SK-N-SH treated with all-trans-retinoic acid at 6 μM for 48 hours (cell line): ENCODE data around the gene INS.

ENCODE experiments used
- ATAC-seq: fragments of 200-7000 bp; cut with Tn5 transposase; 3 replicates; pipeline ENCODE4 v1.9.1; 2020; ENCODE audit warnings: mild to moderate bottlenecking, moderate library complexity
- ARNTL ChIP-seq: fragments of 450-650 bp; formaldehyde crosslinking; IDR thresholded peaks from 2 replicates; pipeline ENCODE4 v1.5.0; 2020; ENCODE audit warnings: low read depth, mild to moderate bottlenecking, moderate library complexity, borderline replicate concordance
- BACH2 ChIP-seq: fragments of 250-450 bp; sonication (Bioruptor Pico); IDR thresholded peaks from 2 replicates; pipeline ENCODE4 v1.9.0; 2021; ENCODE audit warnings: mild to moderate bottlenecking, borderline replicate concordance
- ESRRG ChIP-seq: fragments of 250-450 bp; sonication (Bioruptor Pico); IDR thresholded peaks from 2 replicates; pipeline ENCODE4 v1.6.1; 2021; ENCODE audit warnings: mild to moderate bottlenecking
- GLIS3 ChIP-seq: fragments of 250-450 bp; sonication (Bioruptor Pico); IDR thresholded peaks from 2 replicates; pipeline ENCODE4 v1.5.0; 2020; ENCODE audit warnings: mild to moderate bottlenecking, moderate library complexity
- ISL1 ChIP-seq: fragments of 250-450 bp; sonication (Bioruptor Pico); IDR thresholded peaks from 2 replicates; pipeline ENCODE4 v2.1.2; 2022; ENCODE audit warnings: mild to moderate bottlenecking, moderate library complexity
- RARB ChIP-seq: fragments of 250-450 bp; sonication (Bioruptor Pico); IDR thresholded peaks from 2 replicates; pipeline ENCODE4 v1.8.0; 2021; ENCODE audit warnings: mild to moderate bottlenecking, moderate library complexity
- SNAI2 ChIP-seq: fragments of 250-450 bp; sonication (Bioruptor Pico); IDR thresholded peaks from 2 replicates; pipeline ENCODE4 v1.5.0; 2020; ENCODE audit warnings: mild to moderate bottlenecking, moderate library complexity
- TCF4 ChIP-seq: fragments of 250-450 bp; sonication (Bioruptor Pico); IDR thresholded peaks from 2 replicates; pipeline ENCODE4 v1.8.0; 2021; ENCODE audit warnings: mild to moderate bottlenecking, moderate library complexity, borderline replicate concordance
- TOX ChIP-seq: fragments of 250-450 bp; sonication (Bioruptor Pico); IDR thresholded peaks from 2 replicates; pipeline ENCODE4 v1.8.0; 2021; ENCODE audit warnings: mild to moderate bottlenecking, moderate library complexity, borderline replicate concordance
- ZC3H10 ChIP-seq: fragments of 250-450 bp; sonication (Bioruptor Pico); IDR thresholded peaks from 2 replicates; pipeline ENCODE4 v1.5.1; 2021; ENCODE audit warnings: mild to moderate bottlenecking, moderate library complexity
- ZFP3 ChIP-seq: fragments of 250-450 bp; sonication (Bioruptor Pico); IDR thresholded peaks from 2 replicates; pipeline ENCODE4 v1.5.0; 2020; ENCODE audit warnings: mild to moderate bottlenecking, moderate library complexity
- ZFP30 ChIP-seq: fragments of 450-650 bp; formaldehyde crosslinking; IDR thresholded peaks from 2 replicates; pipeline ENCODE4 v1.5.0; 2022; ENCODE audit warnings: mild to moderate bottlenecking, moderate library complexity
- ZNF565 ChIP-seq: fragments of 450-650 bp; formaldehyde crosslinking; conservative IDR thresholded peaks from 2 replicates; pipeline ENCODE4 v1.5.0; 2020; ENCODE audit warnings: low read depth, mild to moderate bottlenecking, moderate library complexity
- TF ChIP-seq, protein P1 (sequence below): fragments of 250-450 bp; sonication (Bioruptor Pico); IDR thresholded peaks from 2 replicates; pipeline ENCODE4 v1.8.0; 2021; ENCODE audit warnings: low read depth, mild to moderate bottlenecking, moderate library complexity, borderline replicate concordance
- TF ChIP-seq, protein P2 (sequence below): fragments of 250-450 bp; sonication (Bioruptor Pico); IDR thresholded peaks from 2 replicates; pipeline ENCODE4 v1.5.1; 2020; ENCODE audit warnings: low read depth, mild to moderate bottlenecking, moderate library complexity
- TF ChIP-seq, protein P3 (sequence below): fragments of 250-450 bp; sonication (Bioruptor Pico); IDR thresholded peaks from 2 replicates; pipeline ENCODE4 v1.8.0; 2020; ENCODE audit warnings: mild to moderate bottlenecking, moderate library complexity, borderline replicate concordance
- TF ChIP-seq, protein P4 (sequence below): fragments of 250-450 bp; sonication (Bioruptor Pico); IDR thresholded peaks from 2 replicates; pipeline ENCODE4 v1.5.1; 2021; ENCODE audit warnings: mild to moderate bottlenecking, moderate library complexity

Gene INS

DNA sequence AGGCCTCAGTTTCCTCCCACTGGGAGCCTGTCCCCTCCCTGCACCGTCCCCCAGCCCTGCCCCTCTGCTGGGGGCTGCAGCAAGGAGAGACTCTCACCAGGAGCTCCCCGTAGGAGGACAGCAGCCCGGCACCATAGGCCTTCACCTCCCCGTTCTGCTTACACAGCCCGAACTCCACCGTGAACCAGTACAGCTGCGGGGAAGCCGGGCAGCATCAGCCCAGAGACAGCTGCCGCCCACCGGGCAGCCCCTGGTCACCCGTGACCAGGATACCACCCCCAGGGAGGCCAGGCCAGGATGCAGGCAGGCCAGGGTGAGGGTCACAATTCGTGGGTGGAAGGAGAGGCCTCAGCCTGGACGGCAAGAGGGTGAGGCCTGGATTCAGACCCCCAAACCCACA is 4.6 kb upstream of the INS start (continued):
- TF ChIP-seq ZC3H10 (CRISPR knock-in tag): no peak
- TF ChIP-seq, all 23 proteins: peak for 0

DNA sequence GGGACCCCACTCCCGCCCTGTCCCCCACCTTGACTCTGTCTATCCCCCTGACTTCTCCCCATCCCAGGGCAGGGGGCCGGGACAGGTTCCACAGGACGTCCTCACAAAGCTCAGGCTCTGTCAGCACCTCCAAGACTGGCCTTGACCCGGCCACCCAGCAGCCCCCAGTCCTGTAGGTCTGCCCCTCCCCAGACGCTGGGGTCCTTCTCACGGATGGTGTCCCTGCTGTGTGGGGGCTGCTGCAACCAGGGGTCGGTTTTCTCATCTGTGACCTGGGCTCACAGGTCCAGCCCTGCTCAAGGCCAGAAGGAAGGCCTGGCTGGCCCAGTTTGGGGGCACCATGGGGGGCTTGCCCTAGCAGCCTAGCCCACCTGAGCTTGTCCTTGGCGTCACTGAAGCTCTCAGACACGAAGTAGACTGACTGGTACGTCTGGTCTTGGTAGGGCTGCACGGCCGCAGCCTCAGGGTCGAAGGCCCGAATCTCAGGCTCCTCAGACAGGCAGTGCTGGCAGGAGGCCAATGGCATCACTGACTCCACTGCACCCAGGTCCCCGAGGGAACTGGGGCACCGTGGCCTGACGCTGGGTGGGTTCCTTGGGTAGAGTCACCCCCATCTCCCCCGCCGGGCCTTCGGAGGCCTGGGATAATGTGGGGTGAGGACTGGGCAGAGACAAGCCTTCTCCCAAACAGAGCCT is 4.0 kb upstream of the INS start:
- no peak for ATAC-seq
- TF ChIP-seq ZNF565 (CRISPR knock-in tag) (no peak), ZC3H10 (CRISPR knock-in tag) (no peak), ARNTL (CRISPR knock-in tag) (no peak), SNAI2 (CRISPR knock-in tag) (no peak), RARB (CRISPR knock-in tag) (no peak), ZFP30 (CRISPR knock-in tag) (no peak), TOX (no peak)
- TF ChIP-seq, protein P1, sequence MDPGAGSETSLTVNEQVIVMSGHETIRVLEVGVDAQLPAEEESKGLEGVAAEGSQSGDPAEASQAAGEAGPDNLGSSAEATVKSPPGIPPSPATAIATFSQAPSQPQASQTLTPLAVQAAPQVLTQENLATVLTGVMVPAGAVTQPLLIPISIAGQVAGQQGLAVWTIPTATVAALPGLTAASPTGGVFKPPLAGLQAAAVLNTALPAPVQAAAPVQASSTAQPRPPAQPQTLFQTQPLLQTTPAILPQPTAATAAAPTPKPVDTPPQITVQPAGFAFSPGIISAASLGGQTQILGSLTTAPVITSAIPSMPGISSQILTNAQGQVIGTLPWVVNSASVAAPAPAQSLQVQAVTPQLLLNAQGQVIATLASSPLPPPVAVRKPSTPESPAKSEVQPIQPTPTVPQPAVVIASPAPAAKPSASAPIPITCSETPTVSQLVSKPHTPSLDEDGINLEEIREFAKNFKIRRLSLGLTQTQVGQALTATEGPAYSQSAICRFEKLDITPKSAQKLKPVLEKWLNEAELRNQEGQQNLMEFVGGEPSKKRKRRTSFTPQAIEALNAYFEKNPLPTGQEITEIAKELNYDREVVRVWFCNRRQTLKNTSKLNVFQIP (CRISPR knock-in tag): no peak
- TF ChIP-seq, protein P2, sequence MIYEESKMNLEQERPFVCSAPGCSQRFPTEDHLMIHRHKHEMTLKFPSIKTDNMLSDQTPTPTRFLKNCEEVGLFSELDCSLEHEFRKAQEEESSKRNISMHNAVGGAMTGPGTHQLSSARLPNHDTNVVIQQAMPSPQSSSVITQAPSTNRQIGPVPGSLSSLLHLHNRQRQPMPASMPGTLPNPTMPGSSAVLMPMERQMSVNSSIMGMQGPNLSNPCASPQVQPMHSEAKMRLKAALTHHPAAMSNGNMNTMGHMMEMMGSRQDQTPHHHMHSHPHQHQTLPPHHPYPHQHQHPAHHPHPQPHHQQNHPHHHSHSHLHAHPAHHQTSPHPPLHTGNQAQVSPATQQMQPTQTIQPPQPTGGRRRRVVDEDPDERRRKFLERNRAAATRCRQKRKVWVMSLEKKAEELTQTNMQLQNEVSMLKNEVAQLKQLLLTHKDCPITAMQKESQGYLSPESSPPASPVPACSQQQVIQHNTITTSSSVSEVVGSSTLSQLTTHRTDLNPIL (CRISPR knock-in tag): no peak
- TF ChIP-seq, protein P3, sequence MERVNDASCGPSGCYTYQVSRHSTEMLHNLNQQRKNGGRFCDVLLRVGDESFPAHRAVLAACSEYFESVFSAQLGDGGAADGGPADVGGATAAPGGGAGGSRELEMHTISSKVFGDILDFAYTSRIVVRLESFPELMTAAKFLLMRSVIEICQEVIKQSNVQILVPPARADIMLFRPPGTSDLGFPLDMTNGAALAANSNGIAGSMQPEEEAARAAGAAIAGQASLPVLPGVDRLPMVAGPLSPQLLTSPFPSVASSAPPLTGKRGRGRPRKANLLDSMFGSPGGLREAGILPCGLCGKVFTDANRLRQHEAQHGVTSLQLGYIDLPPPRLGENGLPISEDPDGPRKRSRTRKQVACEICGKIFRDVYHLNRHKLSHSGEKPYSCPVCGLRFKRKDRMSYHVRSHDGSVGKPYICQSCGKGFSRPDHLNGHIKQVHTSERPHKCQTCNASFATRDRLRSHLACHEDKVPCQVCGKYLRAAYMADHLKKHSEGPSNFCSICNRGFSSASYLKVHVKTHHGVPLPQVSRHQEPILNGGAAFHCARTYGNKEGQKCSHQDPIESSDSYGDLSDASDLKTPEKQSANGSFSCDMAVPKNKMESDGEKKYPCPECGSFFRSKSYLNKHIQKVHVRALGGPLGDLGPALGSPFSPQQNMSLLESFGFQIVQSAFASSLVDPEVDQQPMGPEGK (CRISPR knock-in tag): no peak
- TF ChIP-seq, all 23 proteins: peak for 0

DNA sequence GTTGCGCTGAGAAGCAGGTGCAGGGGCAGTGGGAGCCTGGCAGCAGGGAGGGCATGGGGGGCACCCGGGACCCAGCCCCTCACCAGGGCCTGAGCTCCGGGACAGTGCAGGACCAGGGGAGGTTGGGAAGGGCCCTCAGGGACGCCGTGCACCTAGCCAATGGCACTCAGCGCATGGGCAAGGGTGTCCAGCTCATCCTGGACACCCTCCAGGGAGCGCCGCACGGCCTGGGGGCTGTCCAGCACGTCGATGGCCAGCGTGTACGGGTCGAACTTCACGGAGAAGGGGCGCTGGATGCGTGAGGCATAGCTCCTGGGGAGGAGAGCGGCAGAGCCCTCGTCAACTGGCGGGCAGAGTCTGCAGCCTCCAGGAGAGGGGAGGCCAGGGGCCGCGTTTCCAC is 3.1 kb upstream of the INS start:
- TF ChIP-seq, protein P1 (CRISPR knock-in tag): no peak
- TF ChIP-seq TCF4 (no peak), ZFP3 (CRISPR knock-in tag) (no peak), BACH2 (CRISPR knock-in tag) (no peak), ARNTL (CRISPR knock-in tag) (no peak), ZNF565 (CRISPR knock-in tag) (no peak), ISL1 (CRISPR knock-in tag) (no peak), GLIS3 (CRISPR knock-in tag) (no peak)
- TF ChIP-seq, protein P2 (CRISPR knock-in tag): no peak
- TF ChIP-seq, protein P4, sequence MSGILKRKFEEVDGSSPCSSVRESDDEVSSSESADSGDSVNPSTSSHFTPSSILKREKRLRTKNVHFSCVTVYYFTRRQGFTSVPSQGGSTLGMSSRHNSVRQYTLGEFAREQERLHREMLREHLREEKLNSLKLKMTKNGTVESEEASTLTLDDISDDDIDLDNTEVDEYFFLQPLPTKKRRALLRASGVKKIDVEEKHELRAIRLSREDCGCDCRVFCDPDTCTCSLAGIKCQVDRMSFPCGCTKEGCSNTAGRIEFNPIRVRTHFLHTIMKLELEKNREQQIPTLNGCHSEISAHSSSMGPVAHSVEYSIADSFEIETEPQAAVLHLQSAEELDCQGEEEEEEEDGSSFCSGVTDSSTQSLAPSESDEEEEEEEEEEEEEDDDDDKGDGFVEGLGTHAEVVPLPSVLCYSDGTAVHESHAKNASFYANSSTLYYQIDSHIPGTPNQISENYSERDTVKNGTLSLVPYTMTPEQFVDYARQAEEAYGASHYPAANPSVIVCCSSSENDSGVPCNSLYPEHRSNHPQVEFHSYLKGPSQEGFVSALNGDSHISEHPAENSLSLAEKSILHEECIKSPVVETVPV (CRISPR knock-in tag): no peak
- no peak for ATAC-seq

DNA sequence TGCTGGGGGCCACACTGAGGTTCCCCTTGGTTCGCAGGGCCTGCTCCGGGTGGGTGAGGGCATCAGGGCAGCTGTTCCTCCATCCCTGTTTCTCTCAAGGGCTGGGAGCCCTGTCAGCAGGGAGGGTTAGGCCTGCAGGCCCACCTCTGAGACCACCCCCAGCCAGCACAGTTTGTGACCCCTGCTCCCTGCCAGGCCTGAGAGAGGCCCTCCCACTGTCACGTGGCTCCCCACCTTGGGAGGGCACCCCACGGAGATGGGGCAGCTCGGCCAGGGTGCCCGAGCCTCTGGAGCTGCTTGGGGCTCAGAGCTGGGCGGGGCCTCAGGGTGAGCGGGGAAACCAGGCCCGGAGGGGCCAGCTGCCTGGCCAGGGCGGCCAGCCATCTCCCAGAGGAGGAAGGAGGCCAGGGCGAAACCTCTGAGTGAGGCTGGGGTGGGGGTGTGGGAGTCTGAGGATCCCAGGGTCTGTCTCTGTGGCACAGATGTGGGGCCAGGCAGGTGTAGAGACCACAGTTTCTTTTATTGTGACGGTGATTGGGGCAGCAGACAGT is 2.5 kb upstream of the INS start:
- no peak for ATAC-seq
- TF ChIP-seq, protein P2 (CRISPR knock-in tag): no peak
- TF ChIP-seq, protein P1 (CRISPR knock-in tag): no peak
- TF ChIP-seq ARNTL (CRISPR knock-in tag) (no peak), TOX (no peak), GLIS3 (CRISPR knock-in tag) (no peak), ESRRG (no peak), ZFP30 (CRISPR knock-in tag) (no peak), BACH2 (CRISPR knock-in tag) (no peak), ZC3H10 (CRISPR knock-in tag) (no peak), TCF4 (no peak)
- TF ChIP-seq, protein P3 (CRISPR knock-in tag): no peak
